ENCODE measurements around the gene SCAMP1. TPM values are rescaled to one million over a fixed set of nuclear protein-coding genes. Genes with fewer than 3 reads are reported as not detected.

The SCAMP1 gene
- total RNA-seq (2021; fragmentation: NEBNext Ultra II Directional; extraction: Animal tissue kit (Norgen Biotek cat#: 25700)) (51.4 and 55.9 TPM in 2 replicates), polyA plus RNA-seq (2011; rRNA removed) (10.9 and 18.6 TPM in 2 replicates), polyA minus RNA-seq (2011; rRNA and poly(A)+ RNA removed) (63.6 and 110 TPM in 2 replicates)
- 15.6 TPM for polyA plus RNA-seq (2011; cell fraction: cytosol; rRNA removed)
- 15.8 TPM for polyA plus RNA-seq (2011; cell fraction: nucleus; rRNA removed)
- 21.5 to 33.7 TPM (median 28.5 TPM) in 4 replicates for polyA plus RNA-seq (2012, experiment 1 of 2)
- polyA plus RNA-seq (2012, experiment 2 of 2) = 1.8 TPM
- polyA plus RNA-seq (2013, experiment 1 of 2) = 29.2 TPM
- 37.5 TPM for polyA plus RNA-seq (2013, experiment 2 of 2)
- 39.1 TPM for polyA minus RNA-seq (2011; cell fraction: cytosol; rRNA and poly(A)+ RNA removed)
- polyA minus RNA-seq (2011; cell fraction: nucleus; rRNA and poly(A)+ RNA removed) = 66.7 TPM
- long read RNA-seq, experiment 1, full-length matches to known transcripts = 4 of 36 reads
- long read RNA-seq, experiment 1, partial matches to known transcripts = 3 of 36 reads
- long read RNA-seq, experiment 1, other reads (novel, unspliced or antisense) = 29 of 36 reads
- long read RNA-seq, experiment 2, full-length matches to known transcripts = 18 of 30 reads
- long read RNA-seq, experiment 2, partial matches to known transcripts = 0 of 30 reads
- long read RNA-seq, experiment 2, other reads (novel, unspliced or antisense) = 12 of 30 reads

- H4K20me1 ChIP-seq (replicated peaks in 1 of 2; ENCODE audit: control insufficient read depth in 1 of 2, insufficient read depth in 2 of 2, low read length in 2 of 2) = no peaks in the 10 kb centered on the region
- H3K56ac ChIP-seq (replicated peaks; ENCODE audit: insufficient read length, low read depth, low read length) = peak within 1 kb of the TSS; percentile 98
- peaks cover 0 to 36% of the 10 kb centered on the region in 2 experiments; a peak in 2 of 4 replicates for H3K79me2 ChIP-seq (ENCODE audit: control insufficient read depth in 1 of 2, insufficient read depth in 2 of 2, low read length in 2 of 2)
- H4K5ac ChIP-seq (ENCODE audit: insufficient read length, low read depth, low read length) = peak within 1 kb of the TSS; percentile 89
- H3K23ac ChIP-seq (ENCODE audit: insufficient read length) = no peak within 1 kb of the TSS
- no peak for FAIRE-seq
- no peak within 1 kb of the TSS for H2AK5ac ChIP-seq (ENCODE audit: low read depth, low read length)
- H3K14ac ChIP-seq (ENCODE audit: insufficient read length) = no peak within 1 kb of the TSS
- H3K36me3 ChIP-seq (ENCODE audit: control insufficient read depth in 2 of 4, insufficient read depth in 4 of 4, low read length in 3 of 4) = peaks cover 0 to 6% (median 0%) of the 10 kb centered on the region in 4 experiments; a peak in 1 of 8 replicates
- H3K79me1 ChIP-seq (ENCODE audit: low read depth, low read length) = no peaks in the 10 kb centered on the region
- H3K9ac ChIP-seq (replicated peaks in 1 of 4; ENCODE audit: extremely low read depth in 1 of 4, low read depth in 3 of 4, low read length in 3 of 4) = peak within 1 kb of the TSS; percentile 74 to 81 (median 78)
- H3K23me2 ChIP-seq (ENCODE audit: low read depth, low read length) = no peaks in the 10 kb centered on the region; the same call in 1 of the 2 replicates
- peak within 1 kb of the TSS; percentile 77 for H3K27ac ChIP-seq (ENCODE audit: low read depth, low read length)
- peak within 1 kb of the TSS; percentile 96 for H4K8ac ChIP-seq (ENCODE audit: extremely low read depth, insufficient read depth, low read length)
- H2BK120ac ChIP-seq (replicated peaks; ENCODE audit: low read depth, low read length) = peak within 1 kb of the TSS; percentile 67
- H4K91ac ChIP-seq (replicated peaks; ENCODE audit: insufficient read length, low read length) = peak within 1 kb of the TSS; percentile 98
- no peak within 1 kb of the TSS for H2BK20ac ChIP-seq (ENCODE audit: low read length)
- CTCF ChIA-PET (ENCODE audit: partially characterized antibody) = interaction anchor here (0.9 to 1.7 kb wide), 5 partner anchors 14 to 74 kb away, joined by 3 to 7 read pairs (median 3); no protein-coding TSS in a partner anchor
- POLR2A ChIA-PET (ENCODE audit: partially characterized antibody) = interaction anchor here (0.6 to 3.5 kb wide), 10 partner anchors 9 to 362 kb away, joined by 3 to 21 read pairs (median 4); partner anchors contain the start of genes AP3B1 and LHFPL2
- peak within 1 kb of the TSS; percentile 70 to 79 for H3K4me2 ChIP-seq (ENCODE audit: insufficient read depth in 1 of 2, low read depth in 2 of 2, low read length in 2 of 2)
- H3K4me3 ChIP-seq (ENCODE audit: extremely low read depth in 1 of 4, insufficient read depth in 2 of 4, low read depth in 3 of 4, low read length in 4 of 4) = peak within 1 kb of the TSS; percentile 82 to 97 (median 92)
- peak within 1 kb of the TSS; percentile 93 for H3K18ac ChIP-seq (ENCODE audit: extremely low read depth, low read length)
- peak within 1 kb of the TSS; percentile 90; the same call in 1 of the 2 replicates for H2AFZ ChIP-seq (ENCODE audit: low read length)
- peak within 1 kb of the TSS; percentile 98 for H2BK5ac ChIP-seq (ENCODE audit: low read depth, low read length)
- WGBS, 2 experiments (ENCODE audit: extremely low coverage in 1 of 2, insufficient coverage in 1 of 2, insufficient read length in 1 of 2, insufficient replicate concordance in 2 of 2, low coverage in 1 of 2, low lambda C conversion rate in 2 of 2, missing lambda C conversion rate in 1 of 2) = 4% methylated on average over 39 of the region's 79 CpGs; no CpG with 5 or more reads in 1 of the 2 experiments
- peak; percentile 88 to 99 for DNase-seq (ENCODE audit: low read depth in 1 of 2, low spot score in 2 of 2)
- no peaks in the 10 kb centered on the region for H3K9me3 ChIP-seq (ENCODE audit: insufficient read depth in 2 of 2, low read depth in 1 of 2, low read length in 1 of 2)
- peak within 1 kb of the TSS; percentile 83; the same call in 1 of the 2 replicates for H2BK15ac ChIP-seq (ENCODE audit: low read length)
- H3K4me1 ChIP-seq (replicated peaks in 1 of 4; ENCODE audit: control insufficient read depth in 3 of 4, insufficient read depth in 4 of 4, low read length in 3 of 4) = peaks cover 0 to 3% (median 2%) of the 10 kb centered on the region in 4 experiments; a peak in 4 of 7 replicates
- H3K4ac ChIP-seq (replicated peaks; ENCODE audit: insufficient read length, low read depth, low read length) = peak within 1 kb of the TSS; percentile 92
- no peak within 1 kb of the TSS for H2BK12ac ChIP-seq (ENCODE audit: low read depth, low read length)
- no peaks in the 10 kb centered on the region for H3K27me3 ChIP-seq (replicated peaks in 1 of 4; ENCODE audit: control insufficient read depth in 3 of 4, extremely low read depth in 1 of 4, insufficient read depth in 3 of 4, low read length in 3 of 4)
- 0 out of 2 replicates have a peak, but pooled peaks have one; percentile 39 for TF ChIP-seq RBBP5 (IDR thresholded peaks at IDR 0.05; ENCODE audit: borderline replicate concordance, low read depth, low read length)
- peak; percentile 79 for TF ChIP-seq PHF8 (conservative IDR thresholded peaks at IDR 0.05; ENCODE audit: low read depth, low read length)
- TF ChIP-seq SIX5 (IDR thresholded peaks at IDR 0.05; ENCODE audit: low read depth, low read length) = no peak
- TF ChIP-seq HDAC2 (IDR thresholded peaks at IDR 0.05; ENCODE audit: borderline replicate concordance in 1 of 2, low read depth in 2 of 2, low read length in 2 of 2) = 0 out of 4 replicates have a peak, but pooled peaks of 1 of the 2 experiments have one; percentile 10
- no peak for TF ChIP-seq MAFK (IDR thresholded peaks at IDR 0.05; ENCODE audit: low read depth, low read length)
- TF ChIP-seq NRF1 (IDR thresholded peaks at IDR 0.05; ENCODE audit: low read depth, low read length) = peak; percentile 38; the same call in 1 of the 2 replicates
- TF ChIP-seq TBP (IDR thresholded peaks at IDR 0.05; ENCODE audit: low read depth, low read length) = peak; percentile 73; the same call in 1 of the 2 replicates
Observed at GRCh38 chr5:78359831-78360673, at the start of gene SCAMP1. Gene SCAMP1 (plus strand): TSS chr5:78360617. CDS start chr5:78360672, 55 bp downstream.
